GM23338 (cell line): ENCODE data around the gene RPAP2. TPM values are rescaled to one million over a fixed set of nuclear protein-coding genes. Genes with fewer than 3 reads are reported as not detected.

Experiments used
- ATAC-seq: fragments of 200-7000 bp; cut with Tn5 transposase; 3 replicates; pipeline ENCODE4 v1.9.1; 2020
- DNase-seq: peaks from one replicate; pipeline ENCODE4 v3.0.0-alpha.2; 2015; ENCODE audit warnings: low spot score
- H2AFZ ChIP-seq: fragments of 200-600 bp; sonication (generic); 2 replicates; pipeline ENCODE4 v1.8.0; 2016; ENCODE audit warnings: antibody characterized with exemption, mild to moderate bottlenecking, moderate library complexity
- H3F3A ChIP-seq: fragments of 200-600 bp; sonication (generic); replicated peaks from 2 replicates; pipeline ENCODE4 v1.8.0; 2017; ENCODE audit warnings: antibody characterized with exemption, mixed run types, low read depth
- H3K27ac ChIP-seq: fragments of 200-600 bp; sonication (generic); 2 replicates; pipeline ENCODE4 v1.6.1; 2016; ENCODE audit warnings: low read depth
- H3K27me3 ChIP-seq: fragments of 200-600 bp; sonication (generic); 2 replicates; pipeline ENCODE4 v1.8.0; 2016; ENCODE audit warnings: mild to moderate bottlenecking, mixed run types, moderate library complexity; ENCODE audit not compliant: insufficient read depth
- H3K36me3 ChIP-seq: fragments of 200-600 bp; sonication (generic); 2 replicates; pipeline ENCODE4 v1.8.0; 2016; ENCODE audit warnings: mild to moderate bottlenecking; ENCODE audit not compliant: insufficient read depth
- H3K4me1 ChIP-seq: fragments of 200-600 bp; sonication (generic); 2 replicates; pipeline ENCODE4 v1.8.0; 2016; ENCODE audit warnings: mild to moderate bottlenecking, moderate library complexity; ENCODE audit not compliant: insufficient read depth
- H3K4me2 ChIP-seq: fragments of 200-600 bp; sonication (generic); 2 replicates; pipeline ENCODE4 v1.7.1; 2017; ENCODE audit warnings: mixed run types
- H3K4me3 ChIP-seq: fragments of 200-600 bp; sonication (generic); 2 replicates; pipeline ENCODE4 v1.6.1; 2016; ENCODE audit warnings: mixed run types
- H3K79me2 ChIP-seq: fragments of 200-600 bp; sonication (generic); replicated peaks from 2 replicates; pipeline ENCODE4 v1.8.0; 2017; ENCODE audit warnings: mild to moderate bottlenecking; ENCODE audit not compliant: insufficient read depth
- H3K9me2 ChIP-seq: fragments of 200-600 bp; sonication (generic); 2 replicates; pipeline ENCODE4 v1.8.0; 2017; ENCODE audit not compliant: insufficient read depth
- H4K20me1 ChIP-seq: fragments of 200-600 bp; sonication (generic); replicated peaks from 2 replicates; pipeline ENCODE4 v1.8.0; 2017; ENCODE audit warnings: mild to moderate bottlenecking; ENCODE audit not compliant: insufficient read depth
- H3K27ac Mint-ChIP-seq: 2 replicates; pipeline ENCODE4 v1.8.0; 2020; ENCODE audit warnings: inconsistent platforms, mild to moderate bottlenecking, moderate library complexity, mixed read lengths
- H3K27me3 Mint-ChIP-seq: 3 replicates; pipeline ENCODE4 v1.8.0; 2022; ENCODE audit warnings: low read depth, mild to moderate bottlenecking, moderate library complexity, mixed read lengths, inconsistent platforms; ENCODE audit not compliant: insufficient read depth, poor library complexity
- H3K36me3 Mint-ChIP-seq: 3 replicates; pipeline ENCODE4 v1.8.0; 2021; ENCODE audit warnings: low read depth, mild to moderate bottlenecking, inconsistent platforms, moderate library complexity, mixed read lengths
- H3K4me1 Mint-ChIP-seq: 3 replicates; pipeline ENCODE4 v1.8.0; 2020; ENCODE audit warnings: mild to moderate bottlenecking, inconsistent platforms, mixed read lengths
- H3K4me3 Mint-ChIP-seq: 3 replicates; pipeline ENCODE4 v1.8.0; 2021; ENCODE audit warnings: moderate library complexity, mild to moderate bottlenecking, inconsistent platforms, mixed read lengths
- H3K9me3 Mint-ChIP-seq: 3 replicates; pipeline ENCODE4 v1.8.0; 2020; ENCODE audit warnings: moderate library complexity, mild to moderate bottlenecking, inconsistent platforms, mixed read lengths
- CREB1 ChIP-seq: fragments of 250-450 bp; sonication (Bioruptor Pico); IDR thresholded peaks from 2 replicates; pipeline ENCODE4 v1.5.0; 2020; ENCODE audit warnings: low read depth, mild to moderate bottlenecking, moderate library complexity
- EZH2 ChIP-seq: fragments of 200-600 bp; sonication (generic); IDR thresholded peaks from one replicate; pipeline ENCODE4 v1.8.0; 2017; ENCODE audit warnings: antibody characterized with exemption, mild to moderate bottlenecking, low read depth; ENCODE audit not compliant: unreplicated experiment
- EZH2phosphoT487 ChIP-seq: fragments of 200-600 bp; sonication (generic); IDR thresholded peaks from one replicate; pipeline ENCODE4 v1.8.1; 2018; ENCODE audit warnings: antibody characterized with exemption; ENCODE audit not compliant: unreplicated experiment
- JUNB ChIP-seq: IDR thresholded peaks from one replicate; pipeline ENCODE4 v1.6.1; 2016; ENCODE audit warnings: antibody characterized with exemption; ENCODE audit not compliant: unreplicated experiment
- NANOG ChIP-seq: IDR thresholded peaks from 2 replicates; pipeline ENCODE4 v1.6.1; 2016; ENCODE audit warnings: antibody characterized with exemption, borderline replicate concordance
- POLR2AphosphoS5 ChIP-seq: IDR thresholded peaks from 2 replicates; pipeline ENCODE4 v1.6.1; 2016; ENCODE audit warnings: antibody characterized with exemption, low read depth
- STAT1 ChIP-seq: IDR thresholded peaks from one replicate; pipeline ENCODE4 v1.6.1; 2016; ENCODE audit warnings: antibody characterized with exemption; ENCODE audit not compliant: unreplicated experiment
- ZNF114 ChIP-seq: fragments of 250-450 bp; sonication (Bioruptor Pico); IDR thresholded peaks from 2 replicates; pipeline ENCODE4 v1.5.0; 2020; ENCODE audit warnings: mild to moderate bottlenecking, moderate library complexity
- ZNF331 ChIP-seq: fragments of 250-450 bp; sonication (Bioruptor Pico); IDR thresholded peaks from 2 replicates; pipeline ENCODE4 v1.5.0; 2020; ENCODE audit warnings: low read depth, mild to moderate bottlenecking, moderate library complexity
- polyA plus RNA-seq: library from polyadenylated mRNA; unstranded; fragments of >200 nt; fragmentation: Nextera tagmentation; extraction: Ambion mirVana; gene quantifications from 2 replicates; pipeline ENCODE4 v1.2.1, GENCODE V29; 2016
- total RNA-seq: library from RNA; depleted of rRNA; stranded (reverse); fragments of >200 nt; shearing (Covaris generic); gene quantifications from 2 replicates; pipeline ENCODE4 v1.2.3, GENCODE V29; 2014
- TF ChIP-seq, protein P1 (sequence below): IDR thresholded peaks from one replicate; pipeline ENCODE4 v1.6.1; 2018; ENCODE audit warnings: antibody characterized with exemption; ENCODE audit not compliant: unreplicated experiment
- TF ChIP-seq, protein P2 (sequence below), 2 experiments: fragments of 200-600 bp in 1 of 2; sonication (generic) in 1 of 2; conservative IDR thresholded peaks; 2 replicates each; pipeline versions ENCODE4 v1.5.1 to v1.6.1; 2016 to 2017; ENCODE audit warnings: antibody characterized with exemption in 2 of 2, low read depth in 2 of 2, mild to moderate bottlenecking in 2 of 2, moderate library complexity in 1 of 2
- TF ChIP-seq, protein P3 (sequence below): IDR thresholded peaks from 2 replicates; pipeline ENCODE4 v1.6.1; 2016; ENCODE audit warnings: antibody characterized with exemption
- TF ChIP-seq, protein P4 (sequence below): fragments of 250-450 bp; sonication (Bioruptor Pico); IDR thresholded peaks from 2 replicates; pipeline ENCODE4 v1.5.0; 2020; ENCODE audit warnings: mild to moderate bottlenecking, moderate library complexity

RPAP2 gene
- total and polyA plus RNA-seq, 2 experiments from 2014 or later: 26.6 to 30.4 TPM

DNA sequence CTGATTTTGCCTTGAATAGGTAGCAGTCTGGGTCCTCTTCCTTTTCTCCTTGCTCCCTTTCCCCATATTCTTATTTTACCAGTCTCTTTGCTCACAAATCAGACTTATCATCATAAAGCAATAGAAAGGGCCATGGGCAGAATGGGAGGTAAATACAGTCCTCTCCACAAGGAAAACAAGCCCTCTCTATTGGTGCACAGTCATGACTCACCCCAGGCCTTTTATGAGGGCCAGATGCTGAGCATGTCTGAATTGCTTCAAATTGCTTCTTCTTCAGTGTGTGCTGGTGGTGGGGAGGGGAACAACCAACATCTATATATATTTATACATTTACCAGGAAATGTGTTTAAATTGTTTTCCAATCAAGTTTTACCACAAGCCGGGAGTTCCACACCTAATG is 112.7 kb downstream of the RPAP2 start:
- ATAC-seq (no peak), DNase-seq (no peak)
- no peaks in the 10 kb centered on the region for H3K79me2 ChIP-seq
- no peak overlapping the region for H3K27ac ChIP-seq
- no peak overlapping the region for H3K27ac Mint-ChIP-seq
- H3K27me3 Mint-ChIP-seq: peaks cover 9% of the 10 kb centered on the region
- no peaks in the 10 kb centered on the region for H3K36me3 Mint-ChIP-seq
- no peak for TF ChIP-seq STAT1
- TF ChIP-seq POLR2AphosphoS5: no peak
- TF ChIP-seq, protein P1, sequence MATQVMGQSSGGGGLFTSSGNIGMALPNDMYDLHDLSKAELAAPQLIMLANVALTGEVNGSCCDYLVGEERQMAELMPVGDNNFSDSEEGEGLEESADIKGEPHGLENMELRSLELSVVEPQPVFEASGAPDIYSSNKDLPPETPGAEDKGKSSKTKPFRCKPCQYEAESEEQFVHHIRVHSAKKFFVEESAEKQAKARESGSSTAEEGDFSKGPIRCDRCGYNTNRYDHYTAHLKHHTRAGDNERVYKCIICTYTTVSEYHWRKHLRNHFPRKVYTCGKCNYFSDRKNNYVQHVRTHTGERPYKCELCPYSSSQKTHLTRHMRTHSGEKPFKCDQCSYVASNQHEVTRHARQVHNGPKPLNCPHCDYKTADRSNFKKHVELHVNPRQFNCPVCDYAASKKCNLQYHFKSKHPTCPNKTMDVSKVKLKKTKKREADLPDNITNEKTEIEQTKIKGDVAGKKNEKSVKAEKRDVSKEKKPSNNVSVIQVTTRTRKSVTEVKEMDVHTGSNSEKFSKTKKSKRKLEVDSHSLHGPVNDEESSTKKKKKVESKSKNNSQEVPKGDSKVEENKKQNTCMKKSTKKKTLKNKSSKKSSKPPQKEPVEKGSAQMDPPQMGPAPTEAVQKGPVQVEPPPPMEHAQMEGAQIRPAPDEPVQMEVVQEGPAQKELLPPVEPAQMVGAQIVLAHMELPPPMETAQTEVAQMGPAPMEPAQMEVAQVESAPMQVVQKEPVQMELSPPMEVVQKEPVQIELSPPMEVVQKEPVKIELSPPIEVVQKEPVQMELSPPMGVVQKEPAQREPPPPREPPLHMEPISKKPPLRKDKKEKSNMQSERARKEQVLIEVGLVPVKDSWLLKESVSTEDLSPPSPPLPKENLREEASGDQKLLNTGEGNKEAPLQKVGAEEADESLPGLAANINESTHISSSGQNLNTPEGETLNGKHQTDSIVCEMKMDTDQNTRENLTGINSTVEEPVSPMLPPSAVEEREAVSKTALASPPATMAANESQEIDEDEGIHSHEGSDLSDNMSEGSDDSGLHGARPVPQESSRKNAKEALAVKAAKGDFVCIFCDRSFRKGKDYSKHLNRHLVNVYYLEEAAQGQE: no peak
- no peak for TF ChIP-seq NANOG
- TF ChIP-seq ZNF114 (CRISPR knock-in tag): no peak
- no peak for TF ChIP-seq EZH2
- TF ChIP-seq ZNF331 (CRISPR knock-in tag): no peak
- no peak for TF ChIP-seq CREB1 (CRISPR knock-in tag)
- TF ChIP-seq, protein P2, sequence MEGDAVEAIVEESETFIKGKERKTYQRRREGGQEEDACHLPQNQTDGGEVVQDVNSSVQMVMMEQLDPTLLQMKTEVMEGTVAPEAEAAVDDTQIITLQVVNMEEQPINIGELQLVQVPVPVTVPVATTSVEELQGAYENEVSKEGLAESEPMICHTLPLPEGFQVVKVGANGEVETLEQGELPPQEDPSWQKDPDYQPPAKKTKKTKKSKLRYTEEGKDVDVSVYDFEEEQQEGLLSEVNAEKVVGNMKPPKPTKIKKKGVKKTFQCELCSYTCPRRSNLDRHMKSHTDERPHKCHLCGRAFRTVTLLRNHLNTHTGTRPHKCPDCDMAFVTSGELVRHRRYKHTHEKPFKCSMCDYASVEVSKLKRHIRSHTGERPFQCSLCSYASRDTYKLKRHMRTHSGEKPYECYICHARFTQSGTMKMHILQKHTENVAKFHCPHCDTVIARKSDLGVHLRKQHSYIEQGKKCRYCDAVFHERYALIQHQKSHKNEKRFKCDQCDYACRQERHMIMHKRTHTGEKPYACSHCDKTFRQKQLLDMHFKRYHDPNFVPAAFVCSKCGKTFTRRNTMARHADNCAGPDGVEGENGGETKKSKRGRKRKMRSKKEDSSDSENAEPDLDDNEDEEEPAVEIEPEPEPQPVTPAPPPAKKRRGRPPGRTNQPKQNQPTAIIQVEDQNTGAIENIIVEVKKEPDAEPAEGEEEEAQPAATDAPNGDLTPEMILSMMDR (conservative IDR thresholded peaks at IDR 0.05; ENCODE audit: low read depth in 2 of 2): no peak
- TF ChIP-seq, protein P3, sequence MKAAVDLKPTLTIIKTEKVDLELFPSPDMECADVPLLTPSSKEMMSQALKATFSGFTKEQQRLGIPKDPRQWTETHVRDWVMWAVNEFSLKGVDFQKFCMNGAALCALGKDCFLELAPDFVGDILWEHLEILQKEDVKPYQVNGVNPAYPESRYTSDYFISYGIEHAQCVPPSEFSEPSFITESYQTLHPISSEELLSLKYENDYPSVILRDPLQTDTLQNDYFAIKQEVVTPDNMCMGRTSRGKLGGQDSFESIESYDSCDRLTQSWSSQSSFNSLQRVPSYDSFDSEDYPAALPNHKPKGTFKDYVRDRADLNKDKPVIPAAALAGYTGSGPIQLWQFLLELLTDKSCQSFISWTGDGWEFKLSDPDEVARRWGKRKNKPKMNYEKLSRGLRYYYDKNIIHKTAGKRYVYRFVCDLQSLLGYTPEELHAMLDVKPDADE: no peak
- no peak for TF ChIP-seq JUNB
- TF ChIP-seq, protein P4, sequence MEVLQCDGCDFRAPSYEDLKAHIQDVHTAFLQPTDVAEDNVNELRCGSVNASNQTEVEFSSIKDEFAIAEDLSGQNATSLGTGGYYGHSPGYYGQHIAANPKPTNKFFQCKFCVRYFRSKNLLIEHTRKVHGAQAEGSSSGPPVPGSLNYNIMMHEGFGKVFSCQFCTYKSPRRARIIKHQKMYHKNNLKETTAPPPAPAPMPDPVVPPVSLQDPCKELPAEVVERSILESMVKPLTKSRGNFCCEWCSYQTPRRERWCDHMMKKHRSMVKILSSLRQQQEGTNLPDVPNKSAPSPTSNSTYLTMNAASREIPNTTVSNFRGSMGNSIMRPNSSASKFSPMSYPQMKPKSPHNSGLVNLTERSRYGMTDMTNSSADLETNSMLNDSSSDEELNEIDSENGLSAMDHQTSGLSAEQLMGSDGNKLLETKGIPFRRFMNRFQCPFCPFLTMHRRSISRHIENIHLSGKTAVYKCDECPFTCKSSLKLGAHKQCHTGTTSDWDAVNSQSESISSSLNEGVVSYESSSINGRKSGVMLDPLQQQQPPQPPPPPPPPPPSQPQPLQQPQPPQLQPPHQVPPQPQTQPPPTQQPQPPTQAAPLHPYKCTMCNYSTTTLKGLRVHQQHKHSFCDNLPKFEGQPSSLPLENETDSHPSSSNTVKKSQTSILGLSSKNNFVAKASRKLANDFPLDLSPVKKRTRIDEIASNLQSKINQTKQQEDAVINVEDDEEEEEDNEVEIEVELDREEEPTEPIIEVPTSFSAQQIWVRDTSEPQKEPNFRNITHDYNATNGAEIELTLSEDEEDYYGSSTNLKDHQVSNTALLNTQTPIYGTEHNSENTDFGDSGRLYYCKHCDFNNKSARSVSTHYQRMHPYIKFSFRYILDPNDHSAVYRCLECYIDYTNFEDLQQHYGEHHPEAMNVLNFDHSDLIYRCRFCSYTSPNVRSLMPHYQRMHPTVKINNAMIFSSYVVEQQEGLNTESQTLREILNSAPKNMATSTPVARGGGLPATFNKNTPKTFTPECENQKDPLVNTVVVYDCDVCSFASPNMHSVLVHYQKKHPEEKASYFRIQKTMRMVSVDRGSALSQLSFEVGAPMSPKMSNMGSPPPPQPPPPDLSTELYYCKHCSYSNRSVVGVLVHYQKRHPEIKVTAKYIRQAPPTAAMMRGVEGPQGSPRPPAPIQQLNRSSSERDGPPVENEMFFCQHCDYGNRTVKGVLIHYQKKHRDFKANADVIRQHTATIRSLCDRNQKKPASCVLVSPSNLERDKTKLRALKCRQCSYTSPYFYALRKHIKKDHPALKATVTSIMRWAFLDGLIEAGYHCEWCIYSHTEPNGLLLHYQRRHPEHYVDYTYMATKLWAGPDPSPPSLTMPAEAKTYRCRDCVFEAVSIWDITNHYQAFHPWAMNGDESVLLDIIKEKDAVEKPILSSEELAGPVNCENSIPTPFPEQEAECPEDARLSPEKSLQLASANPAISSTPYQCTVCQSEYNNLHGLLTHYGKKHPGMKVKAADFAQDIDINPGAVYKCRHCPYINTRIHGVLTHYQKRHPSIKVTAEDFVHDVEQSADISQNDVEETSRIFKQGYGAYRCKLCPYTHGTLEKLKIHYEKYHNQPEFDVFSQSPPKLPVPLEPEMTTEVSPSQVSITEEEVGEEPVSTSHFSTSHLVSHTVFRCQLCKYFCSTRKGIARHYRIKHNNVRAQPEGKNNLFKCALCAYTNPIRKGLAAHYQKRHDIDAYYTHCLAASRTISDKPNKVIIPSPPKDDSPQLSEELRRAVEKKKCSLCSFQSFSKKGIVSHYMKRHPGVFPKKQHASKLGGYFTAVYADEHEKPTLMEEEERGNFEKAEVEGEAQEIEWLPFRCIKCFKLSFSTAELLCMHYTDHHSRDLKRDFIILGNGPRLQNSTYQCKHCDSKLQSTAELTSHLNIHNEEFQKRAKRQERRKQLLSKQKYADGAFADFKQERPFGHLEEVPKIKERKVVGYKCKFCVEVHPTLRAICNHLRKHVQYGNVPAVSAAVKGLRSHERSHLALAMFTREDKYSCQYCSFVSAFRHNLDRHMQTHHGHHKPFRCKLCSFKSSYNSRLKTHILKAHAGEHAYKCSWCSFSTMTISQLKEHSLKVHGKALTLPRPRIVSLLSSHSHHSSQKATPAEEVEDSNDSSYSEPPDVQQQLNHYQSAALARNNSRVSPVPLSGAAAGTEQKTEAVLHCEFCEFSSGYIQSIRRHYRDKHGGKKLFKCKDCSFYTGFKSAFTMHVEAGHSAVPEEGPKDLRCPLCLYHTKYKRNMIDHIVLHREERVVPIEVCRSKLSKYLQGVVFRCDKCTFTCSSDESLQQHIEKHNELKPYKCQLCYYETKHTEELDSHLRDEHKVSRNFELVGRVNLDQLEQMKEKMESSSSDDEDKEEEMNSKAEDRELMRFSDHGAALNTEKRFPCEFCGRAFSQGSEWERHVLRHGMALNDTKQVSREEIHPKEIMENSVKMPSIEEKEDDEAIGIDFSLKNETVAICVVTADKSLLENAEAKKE (CRISPR knock-in tag): no peak
- TF ChIP-seq EZH2phosphoT487: no peak
- no peak overlapping the region for H3K4me3 Mint-ChIP-seq
- no peaks in the 10 kb centered on the region for H3K9me3 Mint-ChIP-seq
- no peaks in the 10 kb centered on the region for H3K36me3 ChIP-seq
- H3K9me2 ChIP-seq: no peaks in the 10 kb centered on the region
- H3K4me1 Mint-ChIP-seq: no peaks in the 10 kb centered on the region
- H4K20me1 ChIP-seq: no peaks in the 10 kb centered on the region
- no peak overlapping the region for H2AFZ ChIP-seq
- no peak overlapping the region for H3K4me3 ChIP-seq
- no peaks in the 10 kb centered on the region for H3K27me3 ChIP-seq
- no peaks in the 10 kb centered on the region for H3F3A ChIP-seq
- no peak overlapping the region for H3K4me2 ChIP-seq
- no peaks in the 10 kb centered on the region for H3K4me1 ChIP-seq
